Gastrocnemius medialis (tissue), 4 donors: ENCODE results near the gene PLPP7. TPM values are rescaled to one million over a fixed set of nuclear protein-coding genes. Genes with fewer than 3 reads are reported as not detected.
A peak's percentile ranks its signal among the peaks of the same experiment; 100 is the strongest.

ENCODE experiments used
- ATAC-seq, 2 donors: fragments of 150-250 bp; one replicate each; pipeline ENCODE4 v1.9.1; 2016
- DNase-seq, 2 donors: peaks; one replicate each; pipeline ENCODE4 v3.0.0-alpha.2; 2019
- H3K27ac ChIP-seq, 4 donors: fragments of 200-600 bp; sonication (generic); 1 replicate in 1 of 4; 2 replicates in 3 of 4; pipeline ENCODE4 v1.5.1; 2016 to 2018; ENCODE audit warnings: mild to moderate bottlenecking in 2 of 4, moderate library complexity in 1 of 4
- H3K27me3 ChIP-seq, 3 donors: fragments of 200-600 bp; sonication (generic) in 2 of 3; 1 replicate in 1 of 3; 2 replicates in 2 of 3; pipeline versions ENCODE4 v1.5.1 to v1.6.0; 2016 to 2019; ENCODE audit warnings: mild to moderate bottlenecking in 1 of 3, moderate library complexity in 1 of 3
- H3K36me3 ChIP-seq, 2 donors: fragments of 200-600 bp; sonication (generic) in 1 of 2; one replicate each; pipeline ENCODE4 v1.5.1; 2017 to 2018
- H3K4me1 ChIP-seq, 2 donors: fragments of 200-600 bp; sonication (generic) in 1 of 2; one replicate each; pipeline ENCODE4 v1.5.1; 2016 to 2017; ENCODE audit warnings: mild to moderate bottlenecking in 2 of 2
- H3K4me3 ChIP-seq, 4 donors: fragments of 200-600 bp; sonication (generic) in 3 of 4; 1 replicate in 1 of 4; 2 replicates in 3 of 4; pipeline ENCODE4 v1.5.1; 2016 to 2019; ENCODE audit warnings: mild to moderate bottlenecking in 2 of 4
- H3K9me3 ChIP-seq, 3 donors: fragments of 200-600 bp; sonication (generic) in 2 of 3; 1 replicate in 1 of 3; 2 replicates in 2 of 3; pipeline ENCODE4 v1.5.1; 2016 to 2019
- POLR2A ChIP-seq, 2 donors: fragments of 450-650 bp; IDR thresholded peaks; one replicate each; pipeline ENCODE4 v1.6.1; 2017; ENCODE audit warnings: antibody characterized with exemption in 2 of 2, mild to moderate bottlenecking in 2 of 2, moderate library complexity in 2 of 2
- in situ Hi-C, 4 donors: fragments of 200-750 bp; cut with MboI; loops; one replicate each; pipeline versions ENCODE4 v1.15.0 to v1.8.0; 2017; ENCODE audit warnings: low sequenced_read_pairs in 4 of 4
- intact Hi-C: fragments of 100-400 bp; cut with DNase I; formaldehyde crosslinking; loops from one replicate; pipeline ENCODE4 v1.15.1; 2023; ENCODE audit warnings: low total_unique reads
- total RNA-seq, 4 donors: library from RNA; depleted of rRNA; stranded (reverse); fragments of >200 nt; gene quantifications; one replicate each; pipeline versions ENCODE4 v1.1.0 to v1.2.3, GENCODE V29; 2016
- TF ChIP-seq, protein P1 (sequence below), 5 experiments: fragments of 450-650 bp in 3 of 5; fragments of 200-600 bp in 2 of 5; sonication (generic) in 2 of 5; IDR thresholded peaks in 4 of 5; conservative IDR thresholded peaks in 1 of 5; 1 replicate in 4 of 5; 2 replicates in 1 of 5; pipeline ENCODE4 v1.5.1; 2016 to 2019; ENCODE audit warnings: antibody characterized with exemption in 5 of 5, mild to moderate bottlenecking in 3 of 5, moderate library complexity in 3 of 5

The PLPP7 gene
- total RNA-seq, 4 donors from 2014 or later: 110 to 395 (median 184) TPM

DNA sequence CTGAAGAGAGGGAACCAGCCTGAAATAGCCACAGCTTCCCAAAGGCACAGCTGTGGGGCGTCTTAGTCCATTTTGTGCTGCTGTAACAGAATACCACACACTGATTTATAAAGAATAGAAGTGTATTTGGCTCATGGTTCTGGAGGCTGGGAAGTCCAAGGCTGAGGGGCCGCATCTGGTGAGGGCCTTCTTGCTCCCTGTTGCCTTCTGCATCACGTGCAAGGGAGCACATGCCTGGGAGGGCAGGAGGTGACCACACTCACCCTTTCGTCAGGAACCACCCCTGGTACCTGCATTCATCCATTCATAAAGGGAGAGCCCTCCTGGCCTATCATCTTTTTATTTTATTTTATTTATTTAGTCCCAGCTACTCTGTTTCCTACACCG is 10.4 kb downstream of the PLPP7 start:
- DNase-seq (peak in 1 of 2 donors; percentile 49), ATAC-seq (no peak)
- intact Hi-C loops (loop anchor here (5.0 kb wide), 1 partner anchor 37 kb away; no protein-coding TSS in a partner anchor), in situ Hi-C loops (no loop called here)
- H3K9me3 ChIP-seq: no peaks in the 10 kb centered on the region
- TF ChIP-seq, protein P1, sequence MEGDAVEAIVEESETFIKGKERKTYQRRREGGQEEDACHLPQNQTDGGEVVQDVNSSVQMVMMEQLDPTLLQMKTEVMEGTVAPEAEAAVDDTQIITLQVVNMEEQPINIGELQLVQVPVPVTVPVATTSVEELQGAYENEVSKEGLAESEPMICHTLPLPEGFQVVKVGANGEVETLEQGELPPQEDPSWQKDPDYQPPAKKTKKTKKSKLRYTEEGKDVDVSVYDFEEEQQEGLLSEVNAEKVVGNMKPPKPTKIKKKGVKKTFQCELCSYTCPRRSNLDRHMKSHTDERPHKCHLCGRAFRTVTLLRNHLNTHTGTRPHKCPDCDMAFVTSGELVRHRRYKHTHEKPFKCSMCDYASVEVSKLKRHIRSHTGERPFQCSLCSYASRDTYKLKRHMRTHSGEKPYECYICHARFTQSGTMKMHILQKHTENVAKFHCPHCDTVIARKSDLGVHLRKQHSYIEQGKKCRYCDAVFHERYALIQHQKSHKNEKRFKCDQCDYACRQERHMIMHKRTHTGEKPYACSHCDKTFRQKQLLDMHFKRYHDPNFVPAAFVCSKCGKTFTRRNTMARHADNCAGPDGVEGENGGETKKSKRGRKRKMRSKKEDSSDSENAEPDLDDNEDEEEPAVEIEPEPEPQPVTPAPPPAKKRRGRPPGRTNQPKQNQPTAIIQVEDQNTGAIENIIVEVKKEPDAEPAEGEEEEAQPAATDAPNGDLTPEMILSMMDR (IDR thresholded peaks at IDR 0.05 in 4 of 5, conservative IDR thresholded peaks at IDR 0.05 in 1 of 5): no peak
- TF ChIP-seq POLR2A (IDR thresholded peaks at IDR 0.05): no peak
- H3K36me3 ChIP-seq: no peaks in the 10 kb centered on the region
- peaks cover 74 to 77% of the 10 kb centered on the region in 2 donors for H3K4me1 ChIP-seq
- no peak overlapping the region for H3K4me3 ChIP-seq
- H3K27ac ChIP-seq: peak overlapping the region; percentile 96 to 100 (median 98)
- H3K27me3 ChIP-seq: no peaks in the 10 kb centered on the region

DNA sequence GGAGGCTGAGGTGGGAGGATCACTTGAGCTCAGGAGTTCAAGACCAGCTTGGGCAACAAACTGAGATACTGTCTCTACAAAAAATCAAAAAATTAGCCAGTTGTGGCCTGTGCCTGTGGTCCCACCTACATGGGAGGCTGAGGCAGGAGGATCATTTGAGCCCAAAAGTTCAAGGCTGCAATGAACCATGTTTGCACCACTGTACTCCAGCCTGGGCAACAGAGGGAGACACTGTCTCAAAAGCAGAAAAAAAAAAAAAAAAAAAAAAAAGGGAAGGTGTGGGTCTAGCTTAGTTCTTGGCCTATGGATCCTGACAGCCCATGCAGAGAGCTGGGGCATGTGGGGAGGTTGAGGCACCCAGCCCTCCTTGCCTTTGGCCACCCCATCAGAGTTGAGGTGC is 10.9 kb downstream of the PLPP7 start:
- TF ChIP-seq POLR2A (IDR thresholded peaks at IDR 0.05): no peak
- TF ChIP-seq, protein P1 (IDR thresholded peaks at IDR 0.05 in 4 of 5, conservative IDR thresholded peaks at IDR 0.05 in 1 of 5): no peak
- peaks cover 69 to 72% of the 10 kb centered on the region in 2 donors for H3K4me1 ChIP-seq
- no peak for DNase-seq
- in situ Hi-C loops: no loop called here
- ATAC-seq: no peak
- H3K4me3 ChIP-seq: no peak overlapping the region
- H3K36me3 ChIP-seq: no peaks in the 10 kb centered on the region
- peak overlapping the region; percentile 96 to 100 (median 98) for H3K27ac ChIP-seq
- no peaks in the 10 kb centered on the region for H3K9me3 ChIP-seq
- no peaks in the 10 kb centered on the region for H3K27me3 ChIP-seq
- intact Hi-C loops: no loop called here

DNA sequence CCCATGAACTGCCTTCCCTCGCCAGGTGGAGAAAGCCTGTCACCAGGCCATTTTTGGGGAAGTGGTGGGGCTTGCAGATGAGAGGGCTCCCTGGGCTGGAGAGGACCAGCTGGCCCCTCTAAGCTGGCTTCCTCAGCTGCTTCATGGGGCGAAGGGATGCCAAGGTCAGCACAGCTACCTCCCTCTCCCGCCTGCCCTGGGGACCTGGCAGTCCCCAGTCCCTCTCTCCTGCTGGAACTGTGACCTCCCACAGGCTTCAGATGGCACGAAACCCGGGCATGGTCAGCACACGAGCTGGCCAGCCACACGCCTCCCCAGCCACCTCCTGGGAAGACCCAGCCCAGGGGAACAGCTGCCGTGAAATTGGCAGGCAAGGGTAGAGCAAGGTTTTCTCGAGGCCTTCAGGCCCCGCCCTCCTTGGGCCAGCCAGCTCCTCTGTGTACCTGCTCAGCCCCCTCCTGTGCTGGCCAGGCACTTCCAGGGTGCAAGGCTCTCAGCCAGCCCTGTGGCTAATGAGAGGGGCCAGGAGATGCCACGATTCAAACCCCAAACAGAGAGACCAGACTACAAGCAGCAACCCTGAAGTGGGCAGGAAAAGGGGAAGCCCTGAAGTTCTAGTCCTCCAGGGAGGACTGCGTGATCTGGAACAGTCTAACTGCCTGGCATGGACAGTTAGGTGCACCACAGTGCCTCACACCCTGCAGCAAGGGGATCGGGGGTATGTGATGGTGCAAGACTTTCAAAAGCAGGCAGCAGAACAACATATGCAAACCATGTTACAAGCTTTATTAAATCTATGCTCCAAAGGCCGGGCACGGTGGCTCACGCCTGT is 12.9 kb downstream of the PLPP7 start:
- DNase-seq (peak; percentile 91 to 97), ATAC-seq (peak; percentile 68 to 71)
- H3K4me1 ChIP-seq: peaks cover 50 to 52% of the 10 kb centered on the region in 2 donors
- H3K4me3 ChIP-seq: no peak overlapping the region
- TF ChIP-seq, protein P1 (IDR thresholded peaks at IDR 0.05 in 4 of 5, conservative IDR thresholded peaks at IDR 0.05 in 1 of 5): no peak
- peak; percentile 45 to 66 for TF ChIP-seq POLR2A (IDR thresholded peaks at IDR 0.05)
- H3K9me3 ChIP-seq: no peaks in the 10 kb centered on the region
- H3K27ac ChIP-seq: peak overlapping the region; percentile 96 to 100 (median 98)
- intact Hi-C loops: no loop called here
- in situ Hi-C loops: no loop called here
- H3K27me3 ChIP-seq: no peaks in the 10 kb centered on the region
- H3K36me3 ChIP-seq: no peaks in the 10 kb centered on the region

DNA sequence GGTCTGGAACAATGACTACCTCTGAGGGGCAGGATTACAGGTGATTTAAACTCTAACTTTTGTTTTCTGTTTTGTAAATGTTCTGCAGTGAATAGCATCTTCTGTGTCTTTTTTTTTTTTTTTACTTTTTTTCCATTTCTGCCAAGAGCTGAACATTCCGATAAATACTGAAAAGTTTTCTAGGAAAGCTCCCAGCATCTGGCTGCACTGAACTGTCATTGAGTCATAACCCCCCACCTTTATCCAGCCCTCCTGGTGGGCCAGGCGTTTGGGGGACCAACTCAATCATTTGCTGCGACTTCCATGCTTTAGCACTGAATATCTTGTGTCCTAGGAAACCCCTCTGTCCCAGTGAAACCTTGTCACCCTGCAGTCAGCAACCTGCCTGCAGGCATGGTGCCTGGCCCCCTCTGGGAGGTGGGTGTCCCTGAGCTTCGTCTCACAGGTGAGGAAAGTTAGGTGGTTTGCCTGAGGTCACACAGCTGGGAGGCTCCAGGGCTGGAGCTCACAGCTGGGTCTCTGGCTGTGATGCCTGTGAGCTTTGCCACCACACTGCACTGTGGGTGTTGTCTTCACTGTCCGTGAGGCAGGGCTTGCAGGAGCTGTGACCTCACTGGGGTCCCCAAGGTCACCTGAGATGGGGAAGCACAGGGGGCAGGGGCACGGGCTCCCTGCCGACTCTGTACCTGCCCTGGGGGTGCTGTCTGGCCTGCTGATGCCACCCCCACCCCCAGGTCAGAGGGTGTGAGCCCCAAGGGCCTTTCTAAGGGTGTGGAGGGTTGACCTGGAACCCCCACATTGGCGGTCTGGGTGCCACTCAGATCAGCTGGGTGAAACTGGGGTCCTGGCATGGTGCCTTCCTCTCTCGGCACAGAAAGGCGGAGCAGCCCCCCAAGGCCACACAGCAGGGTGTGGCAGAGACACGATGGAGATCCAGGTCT is 14.1 kb downstream of the PLPP7 start:
- in situ Hi-C loops (no loop called here), intact Hi-C loops (no loop called here)
- peak overlapping the region; percentile 96 to 100 (median 98) for H3K27ac ChIP-seq
- no peaks in the 10 kb centered on the region for H3K27me3 ChIP-seq
- TF ChIP-seq, protein P1 (IDR thresholded peaks at IDR 0.05 in 4 of 5, conservative IDR thresholded peaks at IDR 0.05 in 1 of 5): no peak
- TF ChIP-seq POLR2A (IDR thresholded peaks at IDR 0.05): no peak
- peaks cover 42 to 46% of the 10 kb centered on the region in 2 donors for H3K4me1 ChIP-seq
- no peak overlapping the region for H3K4me3 ChIP-seq
- no peaks in the 10 kb centered on the region for H3K36me3 ChIP-seq
- DNase-seq: no peak
- no peak for ATAC-seq
- H3K9me3 ChIP-seq: no peaks in the 10 kb centered on the region
